PFSK-1 (cell line): ENCODE measurements around the gene RNF8.

Source experiments
- FOXP2 ChIP-seq: optimal IDR thresholded peaks from 2 replicates; pipeline ENCODE3; 2011; ENCODE audit warnings: borderline replicate concordance, control low read depth, inconsistent platforms; ENCODE audit not compliant: insufficient read depth; ENCODE audit errors: extremely low read length, extremely low read depth
- POLR2AphosphoS5 ChIP-seq: IDR thresholded peaks from 2 replicates; pipeline ENCODE4 v1.6.1; 2012; ENCODE audit warnings: low read depth, mild to moderate bottlenecking, control low read depth, low read length, moderate library complexity
- REST ChIP-seq, 2 experiments: IDR thresholded peaks; 2 replicates each; pipeline versions ENCODE4 v1.6.1 to v1.8.0; 2011 to 2012; ENCODE audit warnings: low read depth in 2 of 2, low read length in 2 of 2, control low read depth in 1 of 2, inconsistent platforms in 1 of 2, mild to moderate bottlenecking in 1 of 2, moderate library complexity in 1 of 2; ENCODE audit not compliant: insufficient read depth in 1 of 2
- SIN3A ChIP-seq: IDR thresholded peaks from 2 replicates; pipeline ENCODE4 v1.6.1; 2012; ENCODE audit warnings: mild to moderate bottlenecking, low read length, moderate library complexity, borderline replicate concordance; ENCODE audit not compliant: insufficient read depth
- TAF1 ChIP-seq: IDR thresholded peaks from 2 replicates; pipeline ENCODE4 v1.6.1; 2012; ENCODE audit warnings: low read length, control low read depth, borderline replicate concordance; ENCODE audit not compliant: insufficient read depth

The RNF8 gene

GRCh38 chr6:37426058-37426944 lies 72.5 kb downstream of the RNF8 start:
- TF ChIP-seq SIN3A: no peak
- no peak for TF ChIP-seq POLR2AphosphoS5

- no peak for TF ChIP-seq SIN3A
Observed at GRCh38 chr6:37426945-37427510, 73.2 kb downstream of the RNF8 start.

DNA sequence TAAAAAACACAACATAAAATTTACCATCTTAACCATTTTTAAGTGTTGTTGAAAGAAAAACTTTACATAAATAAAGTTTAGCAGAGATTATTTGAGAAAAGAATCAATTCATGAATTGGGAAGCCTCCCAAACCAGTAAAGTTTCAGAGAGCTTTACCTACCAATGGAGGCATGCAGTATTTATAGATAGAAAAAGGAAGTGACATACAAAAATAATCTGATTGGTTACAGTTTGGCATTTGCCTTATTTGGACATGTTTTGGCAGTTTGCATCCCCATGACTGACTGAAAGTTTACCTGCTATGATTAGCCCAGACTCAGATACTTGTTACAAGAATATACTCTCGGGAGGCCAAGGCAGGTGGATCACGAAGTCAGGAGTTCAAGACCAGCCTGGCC lies 75.6 kb downstream of the RNF8 start:
- TF ChIP-seq FOXP2 (no peak), POLR2AphosphoS5 (no peak), SIN3A (no peak), REST (IDR thresholded peaks at IDR 0.05; ENCODE audit: insufficient read depth in 1 of 2, low read depth in 2 of 2, low read length in 2 of 2) (no peak), TAF1 (no peak)

- no peak for TF ChIP-seq POLR2AphosphoS5
- TF ChIP-seq SIN3A: no peak
- TF ChIP-seq TAF1: no peak
- no peak for TF ChIP-seq REST (IDR thresholded peaks at IDR 0.05; ENCODE audit: insufficient read depth in 1 of 2, low read depth in 2 of 2, low read length in 2 of 2)
- TF ChIP-seq FOXP2: no peak
Observed at GRCh38 chr6:37432590-37432915, 78.8 kb downstream of the RNF8 start.

- TF ChIP-seq TAF1: peak; percentile 46; the same call in 1 of the 2 replicates
- peak; percentile 88; the same call in 1 of the 2 replicates for TF ChIP-seq SIN3A
- TF ChIP-seq POLR2AphosphoS5: peak; percentile 87
- peak; percentile 92 for TF ChIP-seq FOXP2
- TF ChIP-seq REST (IDR thresholded peaks at IDR 0.05; ENCODE audit: insufficient read depth in 1 of 2, low read depth in 2 of 2, low read length in 2 of 2): no peak
Observed at GRCh38 chr6:37432916-37433656, 79.3 kb downstream of the RNF8 start, which contains the start of gene CMTR1. TSS of gene CMTR1 (plus strand) at chr6:37433221. CDS start at chr6:37435630, 2,409 bp downstream.
